Dermis blood vessel endothelial cell (primary cell): ENCODE results near the gene FBN1. TPM values are rescaled to one million over a fixed set of nuclear protein-coding genes. Genes with fewer than 3 reads are reported as not detected.

Source experiments
- DNase-seq: peaks from one replicate; pipeline ENCODE4 v3.0.0; 2010
- total RNA-seq: library from RNA; depleted of rRNA; stranded (reverse); fragments of >200 nt; gene quantifications from 2 replicates; pipeline ENCODE4 v1.2.3, GENCODE V29; 2014

The FBN1 gene
- total RNA-seq, 1 donor from 2014 or later, result 122 TPM

- DNase-seq, result no peak
Measured at GRCh38 chr15:48617619-48618018, 27.9 kb downstream of the FBN1 start.

GRCh38 chr15:48616216-48616615 lies 29.3 kb downstream of the FBN1 start:
- DNase-seq, result no peak

GRCh38 chr15:48614051-48614450 lies 31.5 kb downstream of the FBN1 start:
- no peak for DNase-seq

- no peak for DNase-seq
Measured at GRCh38 chr15:48609486-48609885, 36.0 kb downstream of the FBN1 start.

- no peak for DNase-seq
Measured at GRCh38 chr15:48607846-48608245, 37.7 kb downstream of the FBN1 start.

GRCh38 chr15:48604567-48604966 lies 40.9 kb downstream of the FBN1 start:
- DNase-seq, result no peak

- DNase-seq, result peak; percentile 43
Measured at GRCh38 chr15:48603922-48604321, 41.6 kb downstream of the FBN1 start.

- peak; percentile 70 for DNase-seq
Measured at GRCh38 chr15:48603123-48603500, 42.4 kb downstream of the FBN1 start.

- DNase-seq, result peak; percentile 90
Measured at GRCh38 chr15:48602358-48603122, 43.0 kb downstream of the FBN1 start.

- no peak for DNase-seq
Measured at GRCh38 chr15:48601095-48601494, 44.4 kb downstream of the FBN1 start.

- no peak for DNase-seq
Measured at GRCh38 chr15:48596841-48597240, 48.7 kb downstream of the FBN1 start.

GRCh38 chr15:48596415-48596814 lies 49.1 kb downstream of the FBN1 start:
- no peak for DNase-seq

GRCh38 chr15:48595981-48596380 lies 49.5 kb downstream of the FBN1 start:
- DNase-seq, result no peak

- no peak for DNase-seq
Measured at GRCh38 chr15:48592933-48593332, 52.6 kb downstream of the FBN1 start.

GRCh38 chr15:48592221-48592731 lies 53.2 kb downstream of the FBN1 start:
- peak; percentile 61 for DNase-seq

GRCh38 chr15:48590723-48591122 lies 54.8 kb downstream of the FBN1 start:
- DNase-seq, result peak; percentile 91

- no peak for DNase-seq
Measured at GRCh38 chr15:48584812-48585563, 60.5 kb downstream of the FBN1 start.

- DNase-seq, result no peak
Measured at GRCh38 chr15:48584090-48584811, 61.3 kb downstream of the FBN1 start.

- no peak for DNase-seq
Measured at GRCh38 chr15:48582452-48583247, 62.9 kb downstream of the FBN1 start.

- no peak for DNase-seq
Measured at GRCh38 chr15:48581219-48581618, 64.3 kb downstream of the FBN1 start.

GRCh38 chr15:48580736-48581135 lies 64.8 kb downstream of the FBN1 start:
- DNase-seq, result no peak

- no peak for DNase-seq
Measured at GRCh38 chr15:48579945-48580671, 65.4 kb downstream of the FBN1 start.
